ENCODE measurements around the gene SOCS7.

The SOCS7 gene

GRCh38 chr17:38338535-38338934 lies 13.1 kb upstream of the SOCS7 start:
- no peak for DNase-seq

- no peak for DNase-seq
Measured at GRCh38 chr17:38339891-38340290, 11.8 kb upstream of the SOCS7 start.

GRCh38 chr17:38341035-38341721 lies 10.5 kb upstream of the SOCS7 start:
- no peak for DNase-seq

GRCh38 chr17:38342886-38343607 lies 8.6 kb upstream of the SOCS7 start:
- DNase-seq, result no peak

GRCh38 chr17:38343608-38344419 lies 7.8 kb upstream of the SOCS7 start, which contains the start of gene GPR179:
Gene GPR179, minus strand, starts transcription at chr17:38343956. Its CDS starts 167 bp downstream, at chr17:38343789.
- DNase-seq, result peak; percentile 80

- DNase-seq, result no peak
Measured at GRCh38 chr17:38344420-38344745, 7.3 kb upstream of the SOCS7 start.

- no peak for DNase-seq
Measured at GRCh38 chr17:38345743-38346142, 5.9 kb upstream of the SOCS7 start.

GRCh38 chr17:38349097-38349730 lies 2.4 kb upstream of the SOCS7 start:
- peak; percentile 88 for DNase-seq

GRCh38 chr17:38350035-38350434 lies 1.6 kb upstream of the SOCS7 start:
- DNase-seq, result no peak

- DNase-seq, result no peak
Measured at GRCh38 chr17:38352245-38353085, 821 bp downstream of the SOCS7 start.

GRCh38 chr17:38353086-38353604 lies 1.5 kb downstream of the SOCS7 start:
- DNase-seq, result no peak

GRCh38 chr17:38353668-38354067 lies 2.0 kb downstream of the SOCS7 start:
- DNase-seq, result no peak

- DNase-seq, result no peak
Measured at GRCh38 chr17:38354466-38354865, 2.8 kb downstream of the SOCS7 start.

- DNase-seq, result no peak
Measured at GRCh38 chr17:38355251-38355650, 3.6 kb downstream of the SOCS7 start.

GRCh38 chr17:38357486-38358123 lies 6.0 kb downstream of the SOCS7 start:
- peak; percentile 90 for DNase-seq

GRCh38 chr17:38358586-38359513 lies 7.2 kb downstream of the SOCS7 start:
- peak; percentile 71 for DNase-seq

- DNase-seq, result no peak
Measured at GRCh38 chr17:38361694-38362465, 10.2 kb downstream of the SOCS7 start.

- no peak for DNase-seq
Measured at GRCh38 chr17:38363016-38363415, 11.4 kb downstream of the SOCS7 start.

- DNase-seq, result no peak
Measured at GRCh38 chr17:38364741-38365140, 13.1 kb downstream of the SOCS7 start.

Measured in NCI-H1694 (cell line).